Mucosa of descending colon (tissue), 3 donors: ENCODE measurements around the gene ITIH5. TPM values are rescaled to one million over a fixed set of nuclear protein-coding genes. Genes with fewer than 3 reads are reported as not detected.

Experiments
- ATAC-seq: fragments of 200-7000 bp; cut with Tn5 transposase; one replicate; pipeline ENCODE4 v1.9.1; 2020; ENCODE audit warnings: mild to moderate bottlenecking, moderate library complexity
- DNase-seq, 3 donors: peaks; one replicate each; pipeline ENCODE4 v3.0.0-alpha.2; 2020
- H3K36me3 ChIP-seq: fragments of 200-600 bp; one replicate; pipeline ENCODE4 v1.8.0; 2021; ENCODE audit warnings: low read depth, mild to moderate bottlenecking
- H3K4me1 ChIP-seq: fragments of 200-600 bp; one replicate; pipeline ENCODE4 v1.8.0; 2021; ENCODE audit warnings: low read depth, mild to moderate bottlenecking
- H3K4me3 ChIP-seq: fragments of 200-600 bp; one replicate; pipeline ENCODE4 v1.8.0; 2021; ENCODE audit warnings: mild to moderate bottlenecking
- H3K9me3 ChIP-seq: fragments of 200-600 bp; one replicate; pipeline ENCODE4 v1.8.0; 2021; ENCODE audit warnings: mild to moderate bottlenecking
- CTCF ChIP-seq: fragments of 200-600 bp; IDR thresholded peaks from one replicate; pipeline ENCODE4 v1.8.0; 2022; ENCODE audit warnings: antibody characterized with exemption, mild to moderate bottlenecking
- intact Hi-C, 2 donors: fragments of 100-400 bp; cut with DNase I in 1 of 2; cut with micrococcal nuclease in 1 of 2; formaldehyde crosslinking; loops; one replicate each; pipeline versions ENCODE4 v1.11.0 to v1.11.1; 2022; cut with DNase I, micrococcal nuclease
- total RNA-seq, 3 donors: library from RNA; stranded (reverse); fragmentation: NEBNext Ultra II Directional in 2 of 3; extraction: Animal tissue kit (Norgen Biotek cat#: 25700) in 2 of 3; gene quantifications; one replicate each; pipeline versions ENCODE4 v1.2.1 to v1.2.4, GENCODE V29; 2021 to 2023
- donor health status: DM: no; HTN: no; CAD: no; lungs with moderate emphysema.
- donor health status: DM: no; HTN: no; CAD: no.
- donor health status: DM: no; HTN: yes; CAD: no.

The ITIH5 gene
- total RNA-seq, 3 donors from 2014 or later = 5.0 to 46.6 (median 8.1) TPM

GRCh38 chr10:7625836-7626235, 40.9 kb downstream of the ITIH5 start:
- H3K4me3 ChIP-seq = no peak overlapping the region
- H3K4me1 ChIP-seq = no peaks in the 10 kb centered on the region
- no peaks in the 10 kb centered on the region for H3K36me3 ChIP-seq
- DNase-seq (no peak), ATAC-seq (peak; percentile 31)
- no peak for TF ChIP-seq CTCF
- H3K9me3 ChIP-seq = no peaks in the 10 kb centered on the region
- intact Hi-C loops = no loop called here

- Histone ChIP-seq H3K36me3 (no peaks in the 10 kb centered on the region), H3K4me3 (no peak overlapping the region), H3K9me3 (no peaks in the 10 kb centered on the region), H3K4me1 (no peaks in the 10 kb centered on the region)
- DNase-seq (no peak), ATAC-seq (no peak)
- intact Hi-C loops = no loop called here
- TF ChIP-seq CTCF = no peak
Measured at GRCh38 chr10:7625009-7625408, 41.8 kb downstream of the ITIH5 start.

GRCh38 chr10:7622969-7623368, 43.8 kb downstream of the ITIH5 start:
- no peak for TF ChIP-seq CTCF
- Histone ChIP-seq H3K9me3 (no peaks in the 10 kb centered on the region), H3K4me3 (no peak overlapping the region), H3K36me3 (no peaks in the 10 kb centered on the region), H3K4me1 (no peaks in the 10 kb centered on the region)
- DNase-seq = no peak
- ATAC-seq = no peak
- intact Hi-C loops = no loop called here

GRCh38 chr10:7618461-7618860, 48.3 kb downstream of the ITIH5 start:
- intact Hi-C loops = no loop called here
- TF ChIP-seq CTCF = no peak
- no peaks in the 10 kb centered on the region for H3K9me3 ChIP-seq
- no peak for DNase-seq
- ATAC-seq = no peak
- H3K4me3 ChIP-seq = no peak overlapping the region
- no peaks in the 10 kb centered on the region for H3K4me1 ChIP-seq
- H3K36me3 ChIP-seq = no peaks in the 10 kb centered on the region

GRCh38 chr10:7611909-7612308, 54.9 kb downstream of the ITIH5 start:
- intact Hi-C loops = no loop called here
- no peak for DNase-seq
- no peak for TF ChIP-seq CTCF
- peaks cover 2% of the 10 kb centered on the region for H3K4me1 ChIP-seq
- H3K4me3 ChIP-seq = no peak overlapping the region
- no peaks in the 10 kb centered on the region for H3K9me3 ChIP-seq
- no peak for ATAC-seq
- H3K36me3 ChIP-seq = no peaks in the 10 kb centered on the region
